ENCODE results near the gene NAA80. TPM values are rescaled to one million over a fixed set of nuclear protein-coding genes. Genes with fewer than 3 reads are reported as not detected.
"Not testable (repeated sequence)": the region's sequence is repeated elsewhere in the genome, so short reads cannot be mapped to it uniquely, and the experiment has no call there.

Gene NAA80
- total RNA-seq, 1 donor = 11.2 TPM

DNA sequence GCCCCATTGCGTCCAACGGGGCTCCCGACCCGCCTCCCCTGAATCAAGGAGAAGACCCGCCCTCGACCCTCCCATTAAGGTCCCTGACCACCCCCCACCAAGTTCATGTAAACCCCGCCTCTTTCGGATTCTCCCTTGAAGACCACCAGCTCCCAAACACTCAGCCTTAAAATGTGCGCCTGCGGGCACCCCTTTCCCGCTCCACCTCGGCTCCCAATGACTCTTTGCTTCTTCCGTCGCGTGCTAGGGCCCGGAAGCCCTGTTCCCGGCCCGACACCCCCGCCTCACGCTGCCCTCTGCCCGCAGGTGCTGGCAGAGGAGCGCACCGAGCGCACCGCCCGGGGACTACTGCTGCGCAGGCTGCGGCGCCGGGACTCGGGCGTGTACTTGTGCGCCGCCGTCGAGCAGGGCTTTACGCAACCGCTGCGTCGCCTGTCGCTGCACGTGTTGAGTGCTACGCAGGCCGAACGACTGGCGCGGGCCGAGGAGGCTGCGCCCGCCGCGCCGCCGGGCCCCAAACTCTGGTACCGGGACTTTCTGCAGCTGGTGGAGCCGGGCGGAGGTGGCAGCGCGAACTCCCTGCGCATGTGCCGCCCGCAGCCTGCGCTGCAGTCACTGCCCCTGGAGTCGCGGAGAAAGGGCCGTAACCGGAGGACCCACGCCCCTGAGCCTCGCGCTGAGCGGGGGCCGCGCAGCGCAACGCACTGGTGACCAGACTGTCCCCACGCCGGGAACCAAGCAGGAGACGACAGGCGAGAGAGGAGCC, 23.0 kb downstream of the NAA80 start:
- Histone ChIP-seq H3K9me3 (ENCODE audit: low read depth, low read length) (no peaks in the 10 kb centered on the region), H3K4me1 (ENCODE audit: insufficient read depth, low read length) (peaks cover 36% of the 10 kb centered on the region), H3K4me3 (ENCODE audit: low read length) (no peak overlapping the region), H3K27me3 (ENCODE audit: insufficient read depth, low read length) (peaks cover 37% of the 10 kb centered on the region)

DNA sequence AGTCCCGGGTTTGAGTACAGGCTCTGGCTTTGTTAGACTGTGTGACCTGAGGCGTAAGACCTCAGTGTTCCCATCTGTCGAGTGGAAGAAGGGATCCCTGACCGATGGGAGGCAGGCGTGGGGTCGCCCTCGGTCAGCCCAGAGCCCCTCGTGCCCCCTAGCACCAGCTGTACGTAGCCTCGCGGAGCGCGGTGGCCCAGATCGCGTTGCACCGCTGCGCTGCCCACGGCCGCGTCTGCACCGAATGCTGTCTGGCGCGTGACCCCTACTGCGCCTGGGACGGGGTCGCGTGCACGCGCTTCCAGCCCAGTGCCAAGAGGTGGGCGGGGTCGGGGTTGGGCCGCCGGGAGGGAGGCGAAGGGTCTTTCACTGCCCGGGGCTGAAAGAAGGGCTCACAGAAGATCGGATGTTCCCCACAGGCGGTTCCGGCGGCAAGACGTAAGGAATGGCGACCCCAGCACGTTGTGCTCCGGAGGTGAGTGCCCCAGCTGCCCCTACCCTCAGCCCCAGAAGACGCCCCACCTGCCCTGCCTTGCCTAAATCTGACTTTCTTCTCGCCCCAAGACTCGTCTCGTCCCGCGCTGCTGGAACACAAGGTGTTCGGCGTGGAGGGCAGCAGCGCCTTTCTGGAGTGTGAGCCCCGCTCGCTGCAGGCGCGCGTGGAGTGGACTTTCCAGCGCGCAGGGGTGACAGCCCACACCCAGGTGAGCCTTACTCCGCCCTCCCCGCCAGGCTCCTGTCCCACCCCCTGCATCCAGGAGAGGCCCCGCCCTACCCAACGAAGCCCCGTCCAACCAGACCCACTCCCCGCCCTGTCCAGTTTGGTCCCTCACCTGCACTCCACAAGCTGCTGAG, 23.8 kb downstream of the NAA80 start:
- H3K27me3 ChIP-seq (ENCODE audit: insufficient read depth, low read length) = peaks cover 37% of the 10 kb centered on the region

DNA sequence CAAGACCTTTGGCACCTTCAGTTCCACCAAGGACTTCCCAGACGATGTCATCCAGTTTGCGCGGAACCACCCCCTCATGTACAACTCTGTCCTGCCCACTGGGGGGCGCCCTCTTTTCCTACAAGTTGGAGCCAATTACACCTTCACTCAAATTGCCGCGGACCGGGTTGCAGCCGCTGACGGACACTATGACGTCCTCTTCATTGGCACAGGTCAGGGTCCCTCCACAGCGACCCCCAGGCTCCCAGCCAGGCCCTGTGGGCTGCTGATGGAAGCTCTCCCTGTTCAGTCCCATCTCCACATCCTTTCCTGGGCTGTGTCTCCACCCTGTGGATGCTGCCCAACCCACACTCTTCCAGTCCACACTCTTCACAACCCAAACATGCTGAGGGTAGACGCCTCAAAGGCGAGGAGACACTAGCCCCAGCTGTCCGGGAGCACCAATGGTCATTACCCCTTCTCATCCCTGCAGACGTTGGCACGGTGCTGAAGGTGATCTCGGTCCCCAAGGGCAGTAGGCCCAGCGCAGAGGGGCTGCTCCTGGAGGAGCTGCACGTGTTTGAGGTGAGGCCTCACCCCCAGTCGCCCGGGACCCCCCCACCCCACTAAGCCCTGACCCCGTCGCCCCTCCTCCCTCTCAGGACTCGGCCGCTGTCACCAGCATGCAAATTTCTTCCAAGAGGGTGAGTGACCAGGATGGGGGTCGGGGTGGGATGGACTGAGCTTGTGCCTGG, 24.7 kb downstream of the NAA80 start:
- Histone ChIP-seq H3K9me3 (ENCODE audit: low read depth, low read length) (no peaks in the 10 kb centered on the region), H3K4me3 (ENCODE audit: low read length) (no peak overlapping the region), H3K27me3 (ENCODE audit: insufficient read depth, low read length) (peaks cover 37% of the 10 kb centered on the region), H3K4me1 (ENCODE audit: insufficient read depth, low read length) (peaks cover 36% of the 10 kb centered on the region)

More for the DNA sequence above, 23.8 kb downstream of the NAA80 start:
- Histone ChIP-seq H3K4me3 (ENCODE audit: low read length) (no peak overlapping the region), H3K4me1 (ENCODE audit: insufficient read depth, low read length) (peaks cover 36% of the 10 kb centered on the region), H3K9me3 (ENCODE audit: low read depth, low read length) (no peaks in the 10 kb centered on the region)

DNA sequence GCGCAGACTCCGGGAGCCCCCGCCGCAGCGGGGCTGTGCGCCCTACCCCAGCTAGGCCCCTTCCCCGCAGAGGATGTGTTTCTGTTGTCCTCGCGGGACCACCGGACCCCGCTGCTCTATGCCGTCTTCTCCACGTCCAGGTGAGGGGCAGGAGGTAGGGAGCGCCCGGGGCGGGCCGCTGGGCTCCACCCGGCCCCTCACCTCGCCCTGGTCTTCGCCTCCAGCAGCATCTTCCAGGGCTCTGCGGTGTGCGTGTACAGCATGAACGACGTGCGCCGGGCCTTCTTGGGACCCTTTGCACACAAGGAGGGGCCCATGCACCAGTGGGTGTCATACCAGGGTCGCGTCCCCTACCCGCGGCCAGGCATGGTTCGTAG, 25.5 kb downstream of the NAA80 start:
- H3K27me3 ChIP-seq (ENCODE audit: insufficient read depth, low read length) = peaks cover 37% of the 10 kb centered on the region
- H3K4me1 ChIP-seq (ENCODE audit: insufficient read depth, low read length) = peaks cover 36% of the 10 kb centered on the region
- no peaks in the 10 kb centered on the region for H3K9me3 ChIP-seq (ENCODE audit: low read depth, low read length)
- H3K4me3 ChIP-seq (ENCODE audit: low read length) = no peak overlapping the region

DNA sequence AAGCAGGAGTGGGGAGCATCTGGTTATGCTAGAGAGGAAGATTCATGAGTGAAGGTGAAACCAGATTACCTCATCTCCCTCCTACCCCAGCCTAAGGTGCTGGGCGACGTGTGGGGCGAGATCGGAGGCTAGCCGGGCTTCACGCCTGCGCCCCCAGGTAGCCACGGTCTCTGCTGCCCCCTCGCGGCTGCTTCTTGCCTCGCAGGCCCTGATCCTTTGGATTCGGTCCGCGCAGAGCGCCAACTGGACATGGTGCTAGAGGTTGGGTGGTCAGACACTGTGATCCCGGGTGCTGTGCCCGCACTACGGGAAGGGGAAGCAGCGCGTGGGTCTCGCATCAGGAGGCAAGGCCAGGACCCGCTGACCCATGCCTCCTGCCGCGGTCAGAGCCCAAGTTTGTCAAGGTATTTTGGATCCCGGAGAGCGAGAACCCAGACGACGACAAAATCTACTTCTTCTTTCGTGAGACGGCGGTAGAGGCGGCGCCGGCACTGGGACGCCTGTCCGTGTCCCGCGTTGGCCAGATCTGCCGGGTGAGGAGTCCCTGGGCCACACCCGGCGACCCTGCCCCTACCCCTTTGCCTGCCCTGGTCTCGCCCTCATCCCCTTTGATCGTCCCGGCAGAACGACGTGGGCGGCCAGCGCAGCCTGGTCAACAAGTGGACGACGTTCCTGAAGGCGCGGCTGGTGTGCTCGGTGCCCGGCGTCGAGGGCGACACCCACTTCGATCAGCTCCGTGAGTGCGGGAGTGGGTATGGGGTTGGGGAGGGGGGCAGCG, 26.1 kb downstream of the NAA80 start:
- Histone ChIP-seq H3K4me3 (ENCODE audit: low read length) (no peak overlapping the region), H3K27me3 (ENCODE audit: insufficient read depth, low read length) (peaks cover 37% of the 10 kb centered on the region), H3K9me3 (ENCODE audit: low read depth, low read length) (no peaks in the 10 kb centered on the region), H3K4me1 (ENCODE audit: insufficient read depth, low read length) (peaks cover 36% of the 10 kb centered on the region)

DNA sequence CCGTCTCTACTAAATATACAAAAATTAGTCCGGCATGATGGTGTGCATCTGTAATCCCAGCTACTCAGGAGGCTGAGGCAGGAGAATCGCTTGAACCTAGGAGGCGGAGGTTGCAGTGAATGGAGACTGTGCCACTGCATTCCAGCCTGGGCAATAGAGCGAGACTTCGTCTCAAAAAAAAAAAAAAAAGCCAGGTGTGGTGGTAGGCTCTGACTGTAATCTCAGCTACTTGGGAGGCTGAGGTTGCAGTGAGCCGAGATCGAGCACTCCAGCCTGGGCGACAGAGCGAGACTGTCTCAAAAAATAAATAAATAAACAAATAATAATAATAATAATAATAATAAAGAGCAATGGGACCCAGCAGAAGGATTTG, 26.7 kb downstream of the NAA80 start:
- H3K4me3 ChIP-seq (ENCODE audit: low read length); H3K9me3 ChIP-seq (ENCODE audit: low read depth, low read length): not testable (repeated sequence)
- H3K4me1 ChIP-seq (ENCODE audit: insufficient read depth, low read length) = peaks cover 36% of the 10 kb centered on the region
- peaks cover 37% of the 10 kb centered on the region for H3K27me3 ChIP-seq (ENCODE audit: insufficient read depth, low read length)

DNA sequence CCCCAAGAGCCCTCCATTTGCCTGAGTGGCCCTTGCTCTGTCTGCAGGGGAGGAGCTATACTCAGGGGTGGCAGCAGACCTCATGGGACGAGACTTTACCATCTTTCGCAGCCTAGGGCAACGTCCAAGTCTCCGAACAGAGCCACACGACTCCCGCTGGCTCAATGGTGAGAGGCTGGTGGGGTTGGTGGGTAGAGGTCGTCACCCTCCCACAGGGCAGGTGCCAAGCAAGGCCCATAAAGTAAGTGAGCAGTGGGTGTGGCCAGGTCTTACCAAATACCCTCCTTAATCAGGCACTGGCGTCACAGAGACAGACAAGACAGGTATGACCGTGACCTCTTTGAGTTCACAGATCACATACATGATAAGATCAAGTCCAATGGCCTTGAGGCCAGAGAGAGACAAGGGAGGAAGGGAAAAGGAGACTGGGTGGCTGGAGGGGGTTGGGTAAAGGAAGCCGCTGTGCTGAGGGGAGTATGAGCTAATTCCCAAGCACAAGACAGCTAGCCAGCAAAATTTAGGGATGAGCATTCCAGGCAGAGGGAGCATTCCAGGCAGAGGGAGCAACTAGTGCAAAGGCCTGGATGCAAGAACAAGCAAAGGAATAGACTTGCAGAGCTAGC, 27.8 kb downstream of the NAA80 start:
- Histone ChIP-seq H3K4me1 (ENCODE audit: insufficient read depth, low read length) (peaks cover 34% of the 10 kb centered on the region), H3K27me3 (ENCODE audit: insufficient read depth, low read length) (peaks cover 34% of the 10 kb centered on the region), H3K9me3 (ENCODE audit: low read depth, low read length) (no peaks in the 10 kb centered on the region), H3K4me3 (ENCODE audit: low read length) (no peak overlapping the region)

DNA sequence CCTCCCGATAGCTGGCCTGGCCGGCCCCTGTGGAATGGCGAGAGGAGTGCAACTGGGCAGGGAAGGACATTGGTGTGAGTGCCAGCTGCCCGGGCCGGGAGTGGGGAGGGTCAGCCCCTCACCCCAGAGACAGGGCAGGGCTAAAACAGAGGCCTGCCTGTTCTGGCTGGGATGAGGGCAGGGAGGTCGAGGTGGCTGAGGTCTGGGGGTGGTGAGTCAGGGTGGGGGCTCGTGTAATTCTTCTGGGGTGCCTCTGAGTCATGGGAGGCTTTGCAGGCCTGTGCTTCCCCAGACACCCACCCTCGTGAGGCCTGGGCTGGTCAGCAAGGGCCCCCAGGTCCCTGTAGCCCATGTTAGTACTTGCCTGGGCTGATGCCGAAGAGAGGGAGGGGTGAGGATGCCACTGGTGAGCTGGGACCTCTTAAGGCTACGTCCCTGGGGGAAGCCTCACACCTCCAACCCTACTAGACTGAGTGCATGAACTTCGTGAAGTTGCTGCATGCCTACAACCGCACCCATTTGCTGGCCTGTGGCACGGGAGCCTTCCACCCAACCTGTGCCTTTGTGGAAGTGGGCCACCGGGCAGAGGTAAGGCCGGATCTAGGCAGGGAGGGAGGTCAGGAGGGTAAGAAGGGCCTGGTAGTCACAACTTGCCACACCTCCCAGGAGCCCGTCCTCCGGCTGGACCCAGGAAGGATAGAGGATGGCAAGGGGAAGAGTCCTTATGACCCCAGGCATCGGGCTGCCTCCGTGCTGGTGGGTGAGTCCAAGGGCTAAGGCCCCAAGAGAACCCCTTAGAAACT, 28.6 kb downstream of the NAA80 start:
- H3K27me3 ChIP-seq (ENCODE audit: insufficient read depth, low read length) = peaks cover 26% of the 10 kb centered on the region
- peaks cover 28% of the 10 kb centered on the region for H3K4me1 ChIP-seq (ENCODE audit: insufficient read depth, low read length)
- no peaks in the 10 kb centered on the region for H3K9me3 ChIP-seq (ENCODE audit: low read depth, low read length)
- H3K4me3 ChIP-seq (ENCODE audit: low read length) = no peak overlapping the region

DNA sequence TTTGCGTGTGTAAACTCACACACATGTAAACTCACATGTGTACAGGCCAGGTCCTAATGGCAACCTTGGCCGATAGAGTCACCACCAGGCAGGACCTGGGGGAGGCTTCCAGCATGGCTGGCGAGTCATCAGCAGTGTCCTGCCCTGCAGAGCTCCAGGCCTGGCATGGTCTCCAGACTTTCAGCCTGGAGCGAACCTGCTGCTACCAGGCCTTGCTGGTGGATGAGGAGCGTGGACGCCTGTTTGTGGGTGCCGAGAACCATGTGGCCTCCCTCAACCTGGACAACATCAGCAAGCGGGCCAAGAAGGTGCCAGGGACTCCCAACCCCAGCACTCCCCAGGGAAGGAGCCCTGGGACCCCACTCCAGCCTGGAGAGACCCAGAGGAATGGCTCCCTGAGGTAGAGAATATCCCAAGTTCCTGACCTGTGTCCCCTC, 29.2 kb downstream of the NAA80 start:
- Histone ChIP-seq H3K4me3 (ENCODE audit: low read length) (no peak overlapping the region), H3K9me3 (ENCODE audit: low read depth, low read length) (no peaks in the 10 kb centered on the region), H3K4me1 (ENCODE audit: insufficient read depth, low read length) (peaks cover 21% of the 10 kb centered on the region), H3K27me3 (ENCODE audit: insufficient read depth, low read length) (peaks cover 20% of the 10 kb centered on the region)

DNA sequence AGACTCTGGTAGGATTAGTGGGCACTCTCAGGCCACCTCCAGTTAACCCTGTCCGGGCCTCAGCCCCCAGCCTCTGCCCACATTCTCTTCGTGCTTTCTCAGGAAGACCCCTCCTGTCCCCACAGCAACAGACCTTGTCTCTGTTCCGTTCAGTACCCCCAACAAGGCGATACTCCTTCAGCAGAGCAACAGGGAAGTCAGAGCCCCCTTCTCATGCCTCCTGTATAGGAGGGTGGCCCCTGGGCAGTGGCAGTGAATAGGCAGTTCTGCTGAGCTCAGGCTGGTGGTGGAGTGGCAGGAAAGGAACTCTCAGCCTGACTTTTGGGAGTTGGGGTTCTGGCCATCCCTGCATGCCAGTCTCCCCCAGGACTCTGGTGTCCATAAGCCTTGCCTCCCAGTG, 29.7 kb downstream of the NAA80 start:
- Histone ChIP-seq H3K4me1 (ENCODE audit: insufficient read depth, low read length) (peaks cover 18% of the 10 kb centered on the region), H3K9me3 (ENCODE audit: low read depth, low read length) (no peaks in the 10 kb centered on the region), H3K4me3 (ENCODE audit: low read length) (no peak overlapping the region), H3K27me3 (ENCODE audit: insufficient read depth, low read length) (peaks cover 15% of the 10 kb centered on the region)

DNA sequence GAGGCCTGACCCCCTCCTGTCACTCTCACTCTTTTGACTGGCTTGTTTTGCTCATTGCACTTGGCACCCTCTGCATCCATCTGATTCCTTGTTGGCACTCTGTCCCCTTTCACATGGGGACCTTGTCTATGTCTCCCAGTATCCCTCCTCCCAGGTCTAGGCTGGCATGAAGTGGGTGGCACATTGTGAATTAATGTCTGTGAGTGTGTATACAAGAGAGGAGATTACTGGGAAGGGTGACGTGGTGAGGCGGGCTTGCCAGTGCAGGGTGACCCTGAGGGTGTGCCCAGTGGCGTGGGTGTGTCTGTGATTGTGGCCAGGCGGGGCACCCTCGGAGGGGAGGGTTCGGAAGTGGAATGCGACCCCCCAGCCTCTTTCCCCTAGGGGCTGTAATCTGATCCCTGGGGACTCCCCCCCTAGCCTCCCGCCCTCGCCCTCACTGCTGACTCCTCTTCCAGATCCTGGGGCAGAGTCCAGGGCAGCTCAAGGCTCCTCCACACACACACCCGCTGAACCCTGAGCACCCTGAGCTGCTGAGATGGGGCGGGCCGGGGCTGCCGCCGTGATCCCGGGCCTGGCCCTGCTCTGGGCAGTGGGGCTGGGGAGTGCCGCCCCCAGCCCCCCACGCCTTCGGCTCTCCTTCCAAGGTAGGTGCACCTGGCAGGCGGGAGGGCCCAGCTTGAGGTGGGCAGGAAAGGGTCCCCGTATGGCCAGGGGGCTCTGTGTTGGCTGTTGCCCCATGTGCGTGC, 30.3 kb downstream of the NAA80 start, which contains the start of gene SEMA3B:
TSS of gene SEMA3B (plus strand) at position 445 of the 749 bp plus-strand sequence. CDS start at position 539, 94 bp downstream.
- Histone ChIP-seq H3K4me1 (ENCODE audit: insufficient read depth, low read length) (peaks cover 12% of the 10 kb centered on the region), H3K27me3 (ENCODE audit: insufficient read depth, low read length) (peaks cover 9% of the 10 kb centered on the region)

DNA sequence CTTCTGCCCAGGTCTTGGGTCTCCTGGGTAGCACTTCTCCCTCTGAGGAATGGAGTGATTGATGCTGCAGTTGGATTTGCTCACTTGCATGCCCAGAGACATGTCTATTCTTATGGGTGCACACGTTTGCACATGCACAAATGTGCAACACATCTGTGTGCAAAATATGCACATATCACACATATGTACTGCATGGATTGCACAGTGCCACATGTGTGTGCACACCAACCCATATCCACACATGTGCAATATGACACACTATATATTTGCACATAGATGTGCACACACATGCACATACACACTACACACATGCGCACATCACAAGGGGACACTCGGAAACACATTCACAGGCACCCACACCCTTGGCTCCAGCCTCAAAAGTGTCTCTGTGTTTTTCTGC, 30.9 kb downstream of the NAA80 start:
- peaks cover 7% of the 10 kb centered on the region for H3K27me3 ChIP-seq (ENCODE audit: insufficient read depth, low read length)
- no peaks in the 10 kb centered on the region for H3K9me3 ChIP-seq (ENCODE audit: low read depth, low read length)
- H3K4me1 ChIP-seq (ENCODE audit: insufficient read depth, low read length) = peaks cover 6% of the 10 kb centered on the region
- no peak overlapping the region for H3K4me3 ChIP-seq (ENCODE audit: low read length)

More for the DNA sequence above, 30.3 kb downstream of the NAA80 start, which contains the start of gene SEMA3B:
- Histone ChIP-seq H3K4me3 (ENCODE audit: low read length) (no peak within 1 kb of the TSS), H3K9me3 (ENCODE audit: low read depth, low read length) (no peaks in the 10 kb centered on the region)

All from mononuclear cell (primary cell).